A549 (cell line): ENCODE results near the gene CRTC2. TPM values are rescaled to one million over a fixed set of nuclear protein-coding genes. Genes with fewer than 3 reads are reported as not detected.

Experiments used
- ATAC-seq, 2 experiments: fragments of 200-7000 bp in 1 of 2; fragments of >200 bp in 1 of 2; cut with Nextera tagmentation in 1 of 2; cut with Tn5 transposase in 1 of 2; 3 replicates each; pipeline versions ENCODE4 v1.8.0 to v1.9.1; 2018 to 2020; ENCODE audit warnings: mild to moderate bottlenecking in 1 of 2, moderate library complexity in 1 of 2
- CTCF ChIA-PET: fragments of 300-600 bp; sonication (Branson Sonifier 250); formaldehyde crosslinking; extraction: SDS; loops from one replicate; lab custom pipeline; 2021; ENCODE audit warnings: antibody characterized with exemption, inconsistent platforms; lab: Yijun Ruan, JAX
- POLR2A ChIA-PET: fragments of 350-600 bp; formaldehyde crosslinking; extraction: SDS; loops from one replicate; lab custom pipeline; 2021; ENCODE audit warnings: antibody characterized with exemption, inconsistent platforms; lab: Yijun Ruan, JAX
- DNase-seq, 2 experiments: peaks; one replicate each; pipeline versions ENCODE4 v3.0.0 to v3.0.0-alpha.2; 2011 to 2016; ENCODE audit warnings: low read depth in 1 of 2, low spot score in 1 of 2
- FAIRE-seq: peaks from 2 replicates; lab custom pipeline; 2011; peaks lifted over from hg19 to GRCh38; lab: Jason Lieb, UNC
- H3K27ac ChIP-seq, 2 experiments: fragments of >200 bp; sonication (Bioruptor Twin); formaldehyde crosslinking; 3 replicates each; pipeline ENCODE4 v1.5.1; 2016 to 2017
- H3K4me1 ChIP-seq: fragments of >200 bp; sonication (Bioruptor Twin); formaldehyde crosslinking; 3 replicates; pipeline ENCODE4 v1.6.1; 2016
- H3K4me2 ChIP-seq: fragments of >200 bp; sonication (Bioruptor Twin); formaldehyde crosslinking; 3 replicates; pipeline ENCODE4 v1.6.1; 2016
- H3K4me3 ChIP-seq: fragments of >200 bp; sonication (Bioruptor Twin); formaldehyde crosslinking; 3 replicates; pipeline ENCODE4 v1.5.1; 2016
- H3K9me3 ChIP-seq: fragments of >200 bp; sonication (Bioruptor Twin); formaldehyde crosslinking; 3 replicates; pipeline ENCODE4 v1.6.1; 2016
- BHLHE40 ChIP-seq: IDR thresholded peaks from 2 replicates; pipeline ENCODE4 v1.6.1; 2012; ENCODE audit warnings: low read depth, low read length, inconsistent platforms
- CHD4 ChIP-seq: fragments of 200-600 bp; sonication (generic); IDR thresholded peaks from 2 replicates; pipeline ENCODE4 v1.6.1; 2016; ENCODE audit warnings: antibody characterized with exemption, mild to moderate bottlenecking, borderline replicate concordance
- ESRRA ChIP-seq: fragments of 150-350 bp; IDR thresholded peaks from 2 replicates; pipeline ENCODE4 v1.6.1; 2014; ENCODE audit warnings: mild to moderate bottlenecking, low read length, borderline replicate concordance
- FOSL2 ChIP-seq, 2 experiments: fragments of 450-650 bp in 1 of 2; fragments of >200 bp in 1 of 2; sonication (Bioruptor Twin) in 1 of 2; formaldehyde crosslinking; IDR thresholded peaks; 2 replicates each; pipeline versions ENCODE4 v1.5.0 to v1.6.1; 2016 to 2020; ENCODE audit warnings: mild to moderate bottlenecking in 1 of 2, moderate library complexity in 1 of 2
- FOXS1 ChIP-seq: fragments of 250-450 bp; sonication (Bioruptor Pico); IDR thresholded peaks from 2 replicates; pipeline ENCODE4 v1.5.0; 2020; ENCODE audit warnings: mild to moderate bottlenecking, moderate library complexity
- HOXB13 ChIP-seq: fragments of 250-450 bp; sonication (Bioruptor Pico); IDR thresholded peaks from 2 replicates; pipeline ENCODE4 v1.5.0; 2020; ENCODE audit warnings: low read depth, mild to moderate bottlenecking, moderate library complexity
- HOXB5 ChIP-seq: fragments of 250-450 bp; sonication (Bioruptor Pico); IDR thresholded peaks from 2 replicates; pipeline ENCODE4 v1.5.0; 2020; ENCODE audit warnings: mild to moderate bottlenecking, moderate library complexity
- PHF8 ChIP-seq: fragments of 200-600 bp; sonication (generic); IDR thresholded peaks from 2 replicates; pipeline ENCODE4 v1.6.1; 2016; ENCODE audit warnings: low read depth, mild to moderate bottlenecking, antibody characterized with exemption, moderate library complexity, borderline replicate concordance
- POLR2A ChIP-seq: IDR thresholded peaks from 2 replicates; pipeline ENCODE4 v1.6.1; 2012; ENCODE audit warnings: mild to moderate bottlenecking, low read length
- POLR2AphosphoS2 ChIP-seq: conservative IDR thresholded peaks from 2 replicates; pipeline ENCODE4 v1.6.1; 2012; ENCODE audit warnings: low read length, improper control_type of control experiment, inconsistent platforms
- RARB ChIP-seq: fragments of 250-450 bp; sonication (Bioruptor Pico); IDR thresholded peaks from 2 replicates; pipeline ENCODE4 v1.8.0; 2021; ENCODE audit warnings: mild to moderate bottlenecking, moderate library complexity
- RCOR1 ChIP-seq: fragments of 150-350 bp; IDR thresholded peaks from 2 replicates; pipeline ENCODE4 v1.6.1; 2014; ENCODE audit warnings: antibody characterized with exemption, low read length, low read depth
- RNF2 ChIP-seq: fragments of 200-600 bp; sonication (generic); IDR thresholded peaks from 2 replicates; pipeline ENCODE4 v1.6.1; 2016; ENCODE audit warnings: low read depth, mild to moderate bottlenecking, antibody characterized with exemption, moderate library complexity, borderline replicate concordance
- TP53 ChIP-seq: fragments of 250-450 bp; sonication (Bioruptor Pico); IDR thresholded peaks from 2 replicates; pipeline ENCODE4 v1.5.0; 2021; ENCODE audit warnings: mild to moderate bottlenecking, moderate library complexity
- ZC3H11A ChIP-seq: fragments of 450-650 bp; IDR thresholded peaks from 2 replicates; pipeline ENCODE4 v1.6.1; 2014; ENCODE audit warnings: antibody characterized with exemption, mild to moderate bottlenecking
- ZSCAN20 ChIP-seq: fragments of 250-450 bp; sonication (Bioruptor Pico); IDR thresholded peaks from 2 replicates; pipeline ENCODE4 v1.8.0; 2022; ENCODE audit warnings: mild to moderate bottlenecking, moderate library complexity
- WGBS: methylation state at CpG from one replicate; pipeline ENCODE4 v1.1.6; 2017; ENCODE audit errors: missing lambda C conversion rate; 5-methylcytosine and 5-hydroxymethylcytosine counted together
- polyA plus RNA-seq, 4 experiments: library from polyadenylated mRNA; depleted of rRNA in 3 of 4; stranded (reverse); fragments of >200 nt; fragmentation: RNase III in 1 of 4; extraction: RNeasy Plus Mini Kit Qiagen cat#74134 plus additional on column Dnase treatment in 1 of 4; gene quantifications; 2 replicates in 3 of 4; 3 replicates in 1 of 4; pipeline ENCODE4 v1.2.3, GENCODE V29; 2011 to 2017
- TF ChIP-seq, protein P1 (sequence below): fragments of 150-350 bp; IDR thresholded peaks from 2 replicates; pipeline ENCODE4 v1.6.1; 2014; ENCODE audit warnings: low read depth, mild to moderate bottlenecking, low read length
- TF ChIP-seq, protein P2 (sequence below): fragments of >200 bp; sonication (Bioruptor Twin); formaldehyde crosslinking; IDR thresholded peaks from 3 replicates; pipeline ENCODE4 v1.6.1; 2016
- TF ChIP-seq, protein P3 (sequence below): fragments of 250-450 bp; sonication (Bioruptor Pico); IDR thresholded peaks from 2 replicates; pipeline ENCODE4 v1.5.0; 2021; ENCODE audit warnings: mild to moderate bottlenecking, moderate library complexity, borderline replicate concordance
- TF ChIP-seq, protein P4 (sequence below): IDR thresholded peaks from 2 replicates; pipeline ENCODE4 v1.6.1; 2012

The CRTC2 gene
- polyA plus RNA-seq, 2 of the 4 experiments (the other 2 are of a cell fraction) = 19.7 to 22.3 TPM

DNA sequence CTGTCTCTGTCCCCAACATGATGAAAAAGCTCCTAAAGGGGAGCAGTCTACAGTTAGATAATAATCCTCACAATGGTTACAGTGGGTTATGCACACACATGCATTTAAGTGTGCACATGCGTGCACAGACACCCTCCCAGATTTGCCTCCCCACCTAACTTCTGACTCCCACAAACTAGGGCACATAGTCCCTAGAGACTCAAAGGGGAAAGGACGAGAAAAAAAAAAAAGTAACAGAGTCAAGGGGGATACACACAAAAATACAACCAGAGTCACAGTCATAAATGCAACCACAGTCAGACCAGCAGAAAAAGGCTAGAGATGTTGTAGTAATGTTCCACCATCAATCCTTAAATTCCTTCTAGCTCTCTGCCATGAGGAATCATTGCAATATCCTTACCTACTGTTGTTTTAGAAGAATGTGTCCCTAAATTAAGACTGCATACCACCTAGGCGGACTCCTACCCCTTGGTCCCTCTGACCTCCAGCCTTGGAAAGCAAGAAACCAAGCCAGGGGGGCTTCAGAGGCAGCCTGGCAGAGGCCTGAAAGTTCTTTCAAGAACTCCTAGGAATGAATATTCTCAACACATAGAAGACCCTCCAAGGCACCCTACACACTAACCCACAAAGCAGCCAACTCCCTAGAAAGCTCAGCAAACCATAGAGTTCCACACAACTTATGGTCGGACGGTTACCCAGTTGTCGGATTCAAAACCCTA lies 1.3 kb downstream of the CRTC2 start:
- Histone ChIP-seq H3K9me3 (no peaks in the 10 kb centered on the region), H3K27ac (peak overlapping the region; percentile 92 to 95), H3K4me2 (peak overlapping the region; percentile 90), H3K4me1 (peaks cover 28% of the 10 kb centered on the region), H3K4me3 (peak overlapping the region; percentile 94)
- FAIRE-seq (no peak), DNase-seq (no peak), ATAC-seq (no peak)
- ChIA-PET CTCF (interaction anchor here (0.9 to 7.5 kb wide), 4 partner anchors 10 to 160 kb away, joined by 5 to 75 read pairs (median 14); partner anchors contain the start of genes CREB3L4, DENND4B and RAB13), POLR2A (interaction anchor here (1.4 to 2.4 kb wide), 2 partner anchors 10 to 21 kb away, joined by 3 to 11 read pairs; partner anchors contain the start of genes CREB3L4 and JTB)
- TF ChIP-seq RNF2 = no peak
- TF ChIP-seq CHD4 = no peak
- TF ChIP-seq RARB (CRISPR knock-in tag) = no peak
- no peak for TF ChIP-seq BHLHE40
- no peak for TF ChIP-seq POLR2A
- no peak for TF ChIP-seq FOXS1 (CRISPR knock-in tag)
- no peak for TF ChIP-seq POLR2AphosphoS2
- no peak for TF ChIP-seq ZSCAN20 (CRISPR knock-in tag)
- TF ChIP-seq RCOR1 = no peak
- TF ChIP-seq TP53 = no peak
- no peak for TF ChIP-seq FOSL2 (IDR thresholded peaks at IDR 0.05)
- TF ChIP-seq FOSL2 (CRISPR knock-in tag; IDR thresholded peaks at IDR 0.05) = no peak
- TF ChIP-seq, protein P1, sequence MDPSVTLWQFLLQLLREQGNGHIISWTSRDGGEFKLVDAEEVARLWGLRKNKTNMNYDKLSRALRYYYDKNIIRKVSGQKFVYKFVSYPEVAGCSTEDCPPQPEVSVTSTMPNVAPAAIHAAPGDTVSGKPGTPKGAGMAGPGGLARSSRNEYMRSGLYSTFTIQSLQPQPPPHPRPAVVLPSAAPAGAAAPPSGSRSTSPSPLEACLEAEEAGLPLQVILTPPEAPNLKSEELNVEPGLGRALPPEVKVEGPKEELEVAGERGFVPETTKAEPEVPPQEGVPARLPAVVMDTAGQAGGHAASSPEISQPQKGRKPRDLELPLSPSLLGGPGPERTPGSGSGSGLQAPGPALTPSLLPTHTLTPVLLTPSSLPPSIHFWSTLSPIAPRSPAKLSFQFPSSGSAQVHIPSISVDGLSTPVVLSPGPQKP = no peak
- no peak for TF ChIP-seq ESRRA
- no peak for TF ChIP-seq HOXB13 (CRISPR knock-in tag)
- no peak for TF ChIP-seq HOXB5 (CRISPR knock-in tag)
- TF ChIP-seq, protein P2, sequence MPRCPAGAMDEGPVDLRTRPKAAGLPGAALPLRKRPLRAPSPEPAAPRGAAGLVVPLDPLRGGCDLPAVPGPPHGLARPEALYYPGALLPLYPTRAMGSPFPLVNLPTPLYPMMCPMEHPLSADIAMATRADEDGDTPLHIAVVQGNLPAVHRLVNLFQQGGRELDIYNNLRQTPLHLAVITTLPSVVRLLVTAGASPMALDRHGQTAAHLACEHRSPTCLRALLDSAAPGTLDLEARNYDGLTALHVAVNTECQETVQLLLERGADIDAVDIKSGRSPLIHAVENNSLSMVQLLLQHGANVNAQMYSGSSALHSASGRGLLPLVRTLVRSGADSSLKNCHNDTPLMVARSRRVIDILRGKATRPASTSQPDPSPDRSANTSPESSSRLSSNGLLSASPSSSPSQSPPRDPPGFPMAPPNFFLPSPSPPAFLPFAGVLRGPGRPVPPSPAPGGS = no peak
- TF ChIP-seq PHF8 = no peak
- TF ChIP-seq, protein P3, sequence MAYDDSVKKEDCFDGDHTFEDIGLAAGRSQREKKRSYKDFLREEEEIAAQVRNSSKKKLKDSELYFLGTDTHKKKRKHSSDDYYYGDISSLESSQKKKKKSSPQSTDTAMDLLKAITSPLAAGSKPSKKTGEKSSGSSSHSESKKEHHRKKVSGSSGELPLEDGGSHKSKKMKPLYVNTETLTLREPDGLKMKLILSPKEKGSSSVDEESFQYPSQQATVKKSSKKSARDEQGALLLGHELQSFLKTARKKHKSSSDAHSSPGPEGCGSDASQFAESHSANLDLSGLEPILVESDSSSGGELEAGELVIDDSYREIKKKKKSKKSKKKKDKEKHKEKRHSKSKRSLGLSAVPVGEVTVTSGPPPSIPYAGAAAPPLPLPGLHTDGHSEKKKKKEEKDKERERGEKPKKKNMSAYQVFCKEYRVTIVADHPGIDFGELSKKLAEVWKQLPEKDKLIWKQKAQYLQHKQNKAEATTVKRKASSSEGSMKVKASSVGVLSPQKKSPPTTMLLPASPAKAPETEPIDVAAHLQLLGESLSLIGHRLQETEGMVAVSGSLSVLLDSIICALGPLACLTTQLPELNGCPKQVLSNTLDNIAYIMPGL (CRISPR knock-in tag) = no peak
- TF ChIP-seq, protein P4, sequence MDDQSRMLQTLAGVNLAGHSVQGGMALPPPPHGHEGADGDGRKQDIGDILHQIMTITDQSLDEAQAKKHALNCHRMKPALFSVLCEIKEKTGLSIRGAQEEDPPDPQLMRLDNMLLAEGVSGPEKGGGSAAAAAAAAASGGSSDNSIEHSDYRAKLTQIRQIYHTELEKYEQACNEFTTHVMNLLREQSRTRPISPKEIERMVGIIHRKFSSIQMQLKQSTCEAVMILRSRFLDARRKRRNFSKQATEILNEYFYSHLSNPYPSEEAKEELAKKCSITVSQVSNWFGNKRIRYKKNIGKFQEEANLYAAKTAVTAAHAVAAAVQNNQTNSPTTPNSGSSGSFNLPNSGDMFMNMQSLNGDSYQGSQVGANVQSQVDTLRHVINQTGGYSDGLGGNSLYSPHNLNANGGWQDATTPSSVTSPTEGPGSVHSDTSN = no peak
- TF ChIP-seq ZC3H11A = no peak
- WGBS = 86% methylated on average over 6 of the region's 6 CpGs

DNA sequence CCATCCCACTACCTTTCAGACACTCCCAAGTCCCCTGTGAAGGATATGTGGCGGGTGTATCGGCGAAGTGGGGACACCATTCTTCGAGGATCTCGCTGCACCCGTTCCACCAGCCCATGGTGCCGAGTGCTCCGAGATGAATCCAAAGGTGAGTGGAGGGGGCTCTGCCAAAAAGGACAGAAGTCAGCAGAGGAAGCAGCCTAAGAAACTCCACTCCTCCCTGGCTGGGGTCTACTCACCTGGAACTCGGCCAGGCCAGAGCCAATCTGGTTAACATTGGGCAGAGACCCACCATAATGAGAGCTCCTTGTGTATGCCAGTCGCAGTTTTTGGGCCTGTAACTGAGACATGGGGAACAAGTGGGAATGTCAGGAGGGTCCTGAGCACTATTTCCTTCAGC lies 3.6 kb downstream of the CRTC2 start:
- CTCF ChIA-PET = interaction anchor here (0.7 to 7.5 kb wide), 4 partner anchors 10 to 32 kb away, joined by 3 to 75 read pairs (median 20); partner anchors contain the start of genes CREB3L4, DENND4B and RAB13
- FAIRE-seq (no peak), DNase-seq (no peak), ATAC-seq (no peak)
- H3K27ac ChIP-seq = no peak overlapping the region
- TF ChIP-seq TP53 = no peak
- no peak for TF ChIP-seq RCOR1
- 93% methylated on average over 10 of the region's 10 CpGs for WGBS
- no peak overlapping the region for H3K4me2 ChIP-seq
- POLR2A ChIA-PET = interaction anchor here (0.7 kb wide), 1 partner anchor 32 kb away, joined by 4 read pairs; the partner anchor contains the start of gene GATAD2B
- no peaks in the 10 kb centered on the region for H3K9me3 ChIP-seq
- no peak overlapping the region for H3K4me3 ChIP-seq
- peaks cover 20% of the 10 kb centered on the region for H3K4me1 ChIP-seq
